ENCODE measurements around the gene INTS11.

DNA sequence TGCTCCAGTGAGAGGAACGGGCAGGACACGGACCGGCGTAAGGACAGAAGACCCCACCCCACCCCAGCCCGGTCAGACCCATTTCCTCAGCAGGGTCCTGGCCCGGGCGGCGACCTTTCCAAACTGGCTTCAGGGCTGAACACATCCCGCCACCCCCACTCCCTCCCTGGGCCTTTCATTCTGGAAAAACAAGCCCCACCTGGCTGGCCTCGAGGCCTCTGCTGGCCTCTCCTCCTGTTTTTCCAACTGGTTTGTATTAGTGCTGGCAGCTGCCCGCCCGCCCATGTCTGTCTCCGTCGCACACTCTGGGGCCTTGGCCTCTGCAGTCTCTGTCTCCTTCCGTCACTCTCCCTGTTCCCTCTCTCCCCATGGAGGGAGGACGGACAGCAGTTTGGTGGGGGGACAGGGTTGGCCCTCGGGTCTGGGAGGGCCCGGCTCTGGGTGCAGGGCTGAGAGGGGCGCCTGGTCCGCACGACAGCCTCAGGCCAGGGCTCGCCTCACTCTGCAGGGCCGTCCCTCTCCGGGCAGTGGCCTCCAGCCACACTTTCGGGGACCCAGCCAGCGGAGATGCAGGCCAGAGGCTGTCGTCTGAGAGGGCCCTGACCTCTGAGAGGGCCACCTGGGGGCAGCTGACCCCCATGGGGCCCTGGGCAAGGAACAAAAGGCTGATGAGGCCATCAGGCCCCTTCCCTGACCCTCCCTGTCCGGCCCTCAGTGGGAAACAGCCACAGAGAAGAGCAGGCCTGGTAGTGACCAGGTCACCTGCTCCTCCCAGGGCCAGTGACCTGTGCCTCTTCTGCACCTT lies 35.4 kb upstream of the INTS11 start:
- TF ChIP-seq ZNF132 (tag by site-specific recombination; IDR thresholded peaks at IDR 0.05; ENCODE audit: borderline replicate concordance) (no peak), CTCF (tag by site-specific recombination; IDR thresholded peaks at IDR 0.05) (no peak), SCRT1 (tag by site-specific recombination; IDR thresholded peaks at IDR 0.05; ENCODE audit: borderline replicate concordance) (no peak), ZNF777 (tag by site-specific recombination; IDR thresholded peaks at IDR 0.05; ENCODE audit: borderline replicate concordance) (no peak), ZNF473 (tag by site-specific recombination; IDR thresholded peaks at IDR 0.05) (no peak), ZBTB8A (tag by site-specific recombination; IDR thresholded peaks at IDR 0.05) (no peak), ZNF830 (tag by site-specific recombination; IDR thresholded peaks at IDR 0.05; ENCODE audit: low read depth) (no peak), ZNF768 (tag by site-specific recombination; IDR thresholded peaks at IDR 0.05) (no peak), ZNF776 (tag by site-specific recombination; IDR thresholded peaks at IDR 0.05; ENCODE audit: borderline replicate concordance) (no peak), ZNF221 (tag by site-specific recombination; IDR thresholded peaks at IDR 0.05; ENCODE audit: borderline replicate concordance) (no peak), ZNF266 (tag by site-specific recombination; IDR thresholded peaks at IDR 0.05; ENCODE audit: low read depth) (no peak), SP7 (tag by site-specific recombination; IDR thresholded peaks at IDR 0.05) (no peak), YY1 (tag by site-specific recombination; IDR thresholded peaks at IDR 0.05) (no peak)

Data from HEK293 (cell line).